GM19193 (cell line): Measurements from ENCODE around the gene GPHN.

Source experiments
- POLR2A ChIP-seq: IDR thresholded peaks from 4 replicates; pipeline ENCODE4 v1.6.1; 2011; ENCODE audit not compliant: insufficient read depth, insufficient read length; ENCODE audit errors: extremely low read depth

GPHN gene

GRCh38 chr14:66619952-66620351 lies 112.0 kb downstream of the GPHN start:
- TF ChIP-seq POLR2A: no peak

- TF ChIP-seq POLR2A: no peak
Observed at GRCh38 chr14:66623838-66624237, 115.9 kb downstream of the GPHN start.

GRCh38 chr14:66624336-66624937 lies 116.5 kb downstream of the GPHN start:
- TF ChIP-seq POLR2A: no peak

- no peak for TF ChIP-seq POLR2A
Observed at GRCh38 chr14:66628636-66629035, 120.7 kb downstream of the GPHN start.

GRCh38 chr14:66629499-66629898 lies 121.6 kb downstream of the GPHN start:
- TF ChIP-seq POLR2A: no peak

GRCh38 chr14:66634876-66635275 lies 126.9 kb downstream of the GPHN start:
- TF ChIP-seq POLR2A: no peak

GRCh38 chr14:66635435-66635834 lies 127.5 kb downstream of the GPHN start:
- TF ChIP-seq POLR2A: no peak

GRCh38 chr14:66636240-66636639 lies 128.3 kb downstream of the GPHN start:
- no peak for TF ChIP-seq POLR2A

GRCh38 chr14:66638689-66639088 lies 130.7 kb downstream of the GPHN start:
- TF ChIP-seq POLR2A: no peak

GRCh38 chr14:66641861-66642635 lies 134.1 kb downstream of the GPHN start:
- TF ChIP-seq POLR2A: no peak

- no peak for TF ChIP-seq POLR2A
Observed at GRCh38 chr14:66643344-66643743, 135.4 kb downstream of the GPHN start.

GRCh38 chr14:66645716-66646115 lies 137.8 kb downstream of the GPHN start:
- TF ChIP-seq POLR2A: no peak

- TF ChIP-seq POLR2A: no peak
Observed at GRCh38 chr14:66649498-66649897, 141.6 kb downstream of the GPHN start.

- no peak for TF ChIP-seq POLR2A
Observed at GRCh38 chr14:66650491-66650911, 142.6 kb downstream of the GPHN start.

GRCh38 chr14:66651536-66652220 lies 143.7 kb downstream of the GPHN start:
- TF ChIP-seq POLR2A: no peak
